BLaER1 (cell line): Measurements from ENCODE around the gene COL27A1.

Source experiments
- H3K27ac ChIP-seq: shearing (Covaris generic); formaldehyde crosslinking; 2 replicates; pipeline ENCODE4 v1.8.1; 2022
- H3K27me3 ChIP-seq: shearing (Covaris generic); formaldehyde crosslinking; 2 replicates; pipeline ENCODE4 v1.8.1; 2022
- H3K36me3 ChIP-seq: shearing (Covaris generic); formaldehyde crosslinking; 2 replicates; pipeline ENCODE4 v1.8.1; 2022
- H3K4me1 ChIP-seq: shearing (Covaris generic); formaldehyde crosslinking; 2 replicates; pipeline ENCODE4 v1.8.1; 2022
- H3K4me2 ChIP-seq: shearing (Covaris generic); formaldehyde crosslinking; 2 replicates; pipeline ENCODE4 v1.8.1; 2022
- H3K4me3 ChIP-seq: shearing (Covaris generic); formaldehyde crosslinking; 2 replicates; pipeline ENCODE4 v1.8.1; 2022
- H3K9ac ChIP-seq: shearing (Covaris generic); formaldehyde crosslinking; 2 replicates; pipeline ENCODE4 v1.8.1; 2022
- H3K9me3 ChIP-seq: shearing (Covaris generic); formaldehyde crosslinking; 2 replicates; pipeline ENCODE4 v1.8.1; 2022
- H4K20me1 ChIP-seq: shearing (Covaris generic); formaldehyde crosslinking; 2 replicates; pipeline ENCODE4 v1.8.1; 2022
- Cebpa-rat ChIP-seq: shearing (Covaris generic); IDR thresholded peaks from 2 replicates; pipeline ENCODE4 v1.8.1; 2022

The COL27A1 gene

DNA sequence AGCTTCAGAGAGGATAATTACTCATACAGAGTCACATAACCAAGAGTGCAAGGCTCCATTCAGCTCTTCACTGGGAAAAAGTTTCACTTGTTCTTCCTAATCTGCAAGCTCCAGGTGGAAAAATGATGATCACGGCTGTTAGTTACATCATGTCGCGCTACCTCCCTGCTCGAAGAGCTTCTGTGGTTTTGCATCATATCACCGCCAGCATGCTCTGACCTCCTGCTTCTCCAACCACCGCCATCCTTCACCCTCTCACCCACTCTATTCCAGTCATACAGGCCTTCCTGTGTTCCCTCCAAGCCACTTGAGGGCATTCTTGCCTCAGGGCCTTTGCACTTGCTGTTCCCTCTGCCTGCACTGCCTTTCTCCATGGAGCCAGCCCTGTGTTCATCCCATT, 47.1 kb downstream of the COL27A1 start:
- Histone ChIP-seq H3K27ac (no peak overlapping the region), H4K20me1 (peaks cover 15% of the 10 kb centered on the region; the same call in 1 of the 2 replicates), H3K4me1 (peaks cover 34% of the 10 kb centered on the region), H3K9ac (no peak overlapping the region), H3K9me3 (no peaks in the 10 kb centered on the region), H3K4me3 (no peak overlapping the region), H3K27me3 (no peaks in the 10 kb centered on the region), H3K4me2 (no peak overlapping the region), H3K36me3 (peaks cover 97% of the 10 kb centered on the region)
- no peak for TF ChIP-seq Cebpa-rat

DNA sequence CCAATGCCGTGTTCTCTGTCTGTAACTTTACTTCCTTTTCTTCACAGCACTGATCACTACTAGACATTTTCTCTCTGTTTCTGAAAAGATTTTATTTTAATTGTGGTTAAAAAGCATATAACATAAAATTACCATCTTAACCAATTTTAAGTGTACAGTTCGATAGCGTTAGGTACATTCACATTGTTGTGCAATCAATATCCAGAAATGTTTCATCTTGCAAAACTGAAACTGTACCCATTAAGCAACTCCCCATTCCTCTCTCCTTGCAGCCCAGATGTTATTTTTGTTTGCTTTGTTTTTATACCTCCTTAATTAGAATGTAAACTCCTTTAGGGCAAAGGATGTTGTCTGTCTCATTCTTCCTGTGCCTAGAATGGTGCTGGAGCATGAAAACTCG, 47.5 kb downstream of the COL27A1 start:
- peaks cover 15% of the 10 kb centered on the region; the same call in 1 of the 2 replicates for H4K20me1 ChIP-seq
- H3K36me3 ChIP-seq = peaks cover 97% of the 10 kb centered on the region
- H3K9me3 ChIP-seq = no peaks in the 10 kb centered on the region
- TF ChIP-seq Cebpa-rat = peak; percentile 27; the same call in 1 of the 2 replicates
- no peak overlapping the region for H3K4me2 ChIP-seq
- no peak overlapping the region for H3K27ac ChIP-seq
- H3K27me3 ChIP-seq = no peaks in the 10 kb centered on the region
- H3K4me1 ChIP-seq = peaks cover 32% of the 10 kb centered on the region
- no peak overlapping the region for H3K4me3 ChIP-seq
- H3K9ac ChIP-seq = no peak overlapping the region

DNA sequence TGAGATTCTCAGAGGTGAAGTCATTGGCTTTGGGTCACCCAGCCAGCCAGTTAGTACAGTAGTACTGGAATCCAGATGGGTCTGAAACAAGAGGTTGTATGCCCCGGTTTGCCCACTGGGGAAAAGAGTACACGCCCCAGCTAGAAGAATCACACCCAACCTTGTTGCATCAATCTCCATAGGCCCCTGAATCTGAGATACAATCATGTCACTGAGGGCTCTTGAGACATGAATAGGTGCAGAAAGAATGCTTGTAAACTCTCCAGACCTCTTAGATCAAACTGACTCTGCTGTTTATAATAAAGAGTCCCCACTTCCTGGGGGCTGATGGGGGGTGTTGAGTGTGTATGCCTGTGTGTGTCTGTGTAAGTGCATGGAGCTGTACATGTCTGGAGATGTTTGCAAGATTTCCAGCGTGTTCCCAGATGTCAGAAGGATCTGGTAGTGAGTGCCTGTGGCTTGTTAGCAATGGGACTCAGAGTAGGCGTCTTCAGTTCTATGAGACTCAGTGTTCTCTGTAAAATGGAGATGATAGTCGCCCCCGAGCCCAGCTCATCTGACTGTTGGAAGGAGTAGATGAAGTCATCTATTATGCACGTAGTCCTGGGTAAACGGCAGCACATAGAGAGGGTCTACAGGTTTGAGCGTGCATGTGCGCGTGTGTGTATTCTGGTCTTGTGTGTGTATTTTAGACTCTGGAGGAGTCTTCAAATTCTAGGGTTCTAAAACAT, 48.2 kb downstream of the COL27A1 start:
- Histone ChIP-seq H3K4me2 (no peak overlapping the region), H3K36me3 (peaks cover 97% of the 10 kb centered on the region), H3K4me3 (no peak overlapping the region), H3K27ac (no peak overlapping the region), H3K9me3 (no peaks in the 10 kb centered on the region), H3K27me3 (no peaks in the 10 kb centered on the region), H3K4me1 (peaks cover 27% of the 10 kb centered on the region), H3K9ac (no peak overlapping the region), H4K20me1 (peaks cover 10% of the 10 kb centered on the region; the same call in 1 of the 2 replicates)
- TF ChIP-seq Cebpa-rat = no peak

DNA sequence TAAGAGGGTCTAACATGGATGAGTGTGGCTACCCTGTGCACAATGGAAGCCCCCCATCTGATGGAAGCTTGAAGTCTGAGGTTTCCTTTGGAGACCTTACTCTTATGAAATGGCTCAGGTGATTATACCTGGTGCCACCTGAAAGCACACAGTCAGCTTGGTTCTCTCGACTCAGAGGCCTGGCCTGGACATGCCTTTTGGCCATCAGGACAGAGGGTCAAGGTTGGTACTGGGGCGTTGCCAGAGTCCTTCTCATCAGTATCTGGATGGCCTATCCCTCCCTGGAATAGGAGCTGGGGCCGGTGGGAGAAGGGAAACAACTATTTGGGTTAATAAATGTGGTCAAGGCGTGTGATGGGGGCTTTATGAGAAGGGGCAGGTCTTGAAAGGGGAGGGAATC, 48.9 kb downstream of the COL27A1 start:
- no peak for TF ChIP-seq Cebpa-rat
- H3K27ac ChIP-seq = no peak overlapping the region
- peaks cover 97% of the 10 kb centered on the region for H3K36me3 ChIP-seq
- H3K9me3 ChIP-seq = no peaks in the 10 kb centered on the region
- H3K4me3 ChIP-seq = no peak overlapping the region
- H3K27me3 ChIP-seq = no peaks in the 10 kb centered on the region
- H4K20me1 ChIP-seq = peaks cover 3% of the 10 kb centered on the region; the same call in 1 of the 2 replicates
- H3K9ac ChIP-seq = no peak overlapping the region
- peaks cover 31% of the 10 kb centered on the region for H3K4me1 ChIP-seq
- H3K4me2 ChIP-seq = no peak overlapping the region

DNA sequence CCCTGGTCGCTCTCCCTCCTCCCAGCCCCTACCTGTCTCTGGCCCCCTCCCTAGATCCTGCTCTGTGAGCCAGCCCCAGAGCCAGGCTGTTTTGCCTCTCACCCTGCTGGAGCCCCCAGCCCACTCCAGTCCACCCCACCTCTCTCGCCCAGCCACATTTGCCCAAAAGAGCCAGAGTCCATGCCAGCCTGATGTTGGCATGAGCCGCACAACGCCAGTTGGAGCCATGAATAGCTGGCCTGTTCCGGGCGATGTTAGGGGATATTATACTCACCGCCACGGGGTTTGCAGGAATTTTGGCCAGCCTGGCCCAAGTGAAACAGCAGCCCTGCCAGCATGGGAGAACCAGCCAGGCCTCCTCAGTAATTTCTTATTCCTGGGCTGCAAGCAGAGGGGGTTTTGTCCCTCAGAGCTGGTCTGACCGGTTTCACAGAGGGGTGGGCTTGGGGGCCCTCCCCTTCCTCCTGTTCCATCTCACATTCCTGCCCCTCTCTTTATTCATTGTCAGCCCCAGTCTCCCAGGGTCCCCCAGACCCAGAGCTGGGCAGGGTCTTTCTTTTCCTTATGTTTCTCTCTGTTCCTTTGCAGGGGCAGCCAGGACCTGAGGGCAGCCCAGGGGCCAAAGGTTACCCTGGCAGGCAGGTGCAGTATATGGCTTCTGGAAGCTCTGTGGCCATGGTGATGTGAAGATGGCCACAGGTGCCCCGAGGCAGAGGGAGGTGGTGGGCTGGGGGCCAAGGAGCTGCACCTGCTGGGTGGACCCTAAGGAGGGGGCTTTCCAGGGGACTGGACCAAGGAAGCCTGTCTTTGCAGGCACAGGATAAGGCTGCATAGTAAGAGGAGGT, 50.1 kb downstream of the COL27A1 start:
- no peaks in the 10 kb centered on the region for H3K27me3 ChIP-seq
- H3K4me2 ChIP-seq = no peak overlapping the region
- H3K36me3 ChIP-seq = peaks cover 97% of the 10 kb centered on the region
- H3K27ac ChIP-seq = 0 out of 2 replicates have a peak overlapping the region, but pooled peaks have one; percentile 8
- no peaks in the 10 kb centered on the region for H4K20me1 ChIP-seq
- no peak overlapping the region for H3K9ac ChIP-seq
- no peak overlapping the region for H3K4me3 ChIP-seq
- no peak for TF ChIP-seq Cebpa-rat
- peaks cover 43% of the 10 kb centered on the region for H3K4me1 ChIP-seq
- H3K9me3 ChIP-seq = no peaks in the 10 kb centered on the region

DNA sequence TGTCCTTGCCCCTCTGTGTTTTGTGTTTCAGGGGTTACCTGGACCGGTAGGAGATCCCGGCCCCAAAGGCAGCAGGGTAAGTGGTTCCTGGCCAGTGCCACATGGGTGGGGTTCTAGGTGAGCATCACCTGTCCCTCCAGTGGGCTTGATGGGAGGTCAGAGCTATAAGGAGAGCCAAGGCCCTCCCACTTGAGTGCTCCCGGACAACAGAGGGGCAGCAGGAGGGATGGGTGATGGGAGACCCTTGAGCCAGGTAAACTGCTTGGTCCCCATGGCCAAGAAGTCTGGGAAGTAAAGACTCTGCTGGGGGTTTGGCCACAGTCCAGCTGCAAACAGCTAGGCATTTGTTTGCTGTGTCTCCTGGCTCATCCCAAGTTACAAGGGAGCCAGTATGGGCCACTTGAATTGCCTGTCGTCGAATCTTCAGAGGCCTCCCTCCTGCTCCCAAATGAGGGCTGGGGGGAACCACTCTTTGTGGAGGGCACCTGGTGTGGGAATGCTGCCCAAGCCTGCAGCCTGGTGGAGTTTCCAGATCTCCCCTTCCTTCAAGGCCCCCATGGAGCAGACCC, 51.0 kb downstream of the COL27A1 start:
- H3K9me3 ChIP-seq = no peaks in the 10 kb centered on the region
- peak overlapping the region; percentile 31; the same call in 1 of the 2 replicates for H3K27ac ChIP-seq
- H3K9ac ChIP-seq = 0 out of 2 replicates have a peak overlapping the region, but pooled peaks have one; percentile 16
- H3K4me1 ChIP-seq = peaks cover 52% of the 10 kb centered on the region
- H3K27me3 ChIP-seq = no peaks in the 10 kb centered on the region
- H4K20me1 ChIP-seq = no peaks in the 10 kb centered on the region
- TF ChIP-seq Cebpa-rat = no peak
- H3K4me3 ChIP-seq = no peak overlapping the region
- peak overlapping the region; percentile 60 for H3K4me2 ChIP-seq
- peaks cover 97% of the 10 kb centered on the region for H3K36me3 ChIP-seq

DNA sequence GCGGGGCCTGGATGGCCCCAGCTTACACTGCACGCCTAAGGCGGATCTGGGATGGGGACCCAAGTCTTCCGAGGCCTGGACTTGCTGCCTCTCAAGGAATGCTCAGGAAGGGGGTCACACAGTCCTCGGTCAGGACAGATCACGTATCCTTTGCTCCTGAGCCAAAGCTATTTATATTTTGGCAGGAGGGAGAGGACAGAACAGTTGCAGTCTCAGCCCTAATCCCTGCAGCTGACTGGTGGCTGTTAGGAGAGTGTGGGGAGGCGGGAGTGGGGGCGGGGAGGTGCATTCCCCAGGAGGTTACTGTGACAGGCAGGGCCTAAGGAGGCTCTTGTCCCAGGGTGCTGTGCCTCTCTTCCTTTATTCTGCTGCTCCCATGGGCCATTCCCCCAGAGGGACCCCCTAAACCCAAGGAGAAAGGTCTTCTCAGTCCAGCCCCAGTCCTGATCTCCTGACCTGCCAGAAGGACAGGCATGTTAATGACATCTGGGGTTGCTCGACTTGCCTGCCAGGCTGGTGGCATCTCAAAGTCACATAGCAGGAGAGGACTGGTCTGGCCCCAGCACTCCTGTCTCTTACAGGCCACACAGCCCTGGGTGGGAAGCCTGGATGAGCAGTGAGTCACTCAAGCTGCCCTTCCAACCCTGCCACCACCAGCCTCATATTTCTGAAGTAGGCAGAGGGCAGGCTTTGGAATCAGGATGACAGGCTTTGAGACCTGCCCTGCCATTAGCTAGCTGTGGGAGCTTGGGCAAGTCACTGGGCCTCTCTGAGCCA, 51.9 kb downstream of the COL27A1 start:
- Histone ChIP-seq H4K20me1 (no peaks in the 10 kb centered on the region), H3K4me1 (peaks cover 61% of the 10 kb centered on the region), H3K9ac (peak overlapping the region; percentile 16; the same call in 1 of the 2 replicates), H3K27ac (peak overlapping the region; percentile 31; the same call in 1 of the 2 replicates), H3K36me3 (peaks cover 97% of the 10 kb centered on the region), H3K4me2 (peak overlapping the region; percentile 60), H3K9me3 (no peaks in the 10 kb centered on the region), H3K27me3 (no peaks in the 10 kb centered on the region), H3K4me3 (no peak overlapping the region)
- TF ChIP-seq Cebpa-rat = no peak

DNA sequence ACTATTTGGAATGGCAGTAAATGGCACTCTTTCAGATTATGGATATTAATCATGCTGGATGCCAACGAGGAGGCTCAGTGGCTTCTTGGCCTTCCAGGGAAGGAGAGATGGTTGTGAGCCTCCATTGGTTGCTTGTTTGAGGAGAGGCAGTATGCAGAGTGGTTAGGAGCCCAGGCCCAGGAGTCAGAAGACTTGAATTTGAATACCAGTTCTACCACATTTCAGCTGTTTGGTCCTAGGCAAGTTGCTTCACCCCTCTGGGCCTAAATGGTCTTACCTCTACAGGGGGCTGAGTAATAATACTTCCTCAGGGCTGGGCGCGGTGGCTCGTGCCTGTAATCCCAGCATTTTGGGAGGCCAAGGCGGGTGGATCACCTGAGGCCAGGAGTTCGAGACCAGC, 52.5 kb downstream of the COL27A1 start:
- Histone ChIP-seq H3K36me3 (peaks cover 97% of the 10 kb centered on the region), H3K27ac (no peak overlapping the region), H3K4me3 (no peak overlapping the region), H3K27me3 (no peaks in the 10 kb centered on the region), H3K4me1 (peaks cover 61% of the 10 kb centered on the region), H3K9me3 (no peaks in the 10 kb centered on the region), H3K4me2 (no peak overlapping the region), H4K20me1 (no peaks in the 10 kb centered on the region), H3K9ac (no peak overlapping the region)
- TF ChIP-seq Cebpa-rat = no peak

DNA sequence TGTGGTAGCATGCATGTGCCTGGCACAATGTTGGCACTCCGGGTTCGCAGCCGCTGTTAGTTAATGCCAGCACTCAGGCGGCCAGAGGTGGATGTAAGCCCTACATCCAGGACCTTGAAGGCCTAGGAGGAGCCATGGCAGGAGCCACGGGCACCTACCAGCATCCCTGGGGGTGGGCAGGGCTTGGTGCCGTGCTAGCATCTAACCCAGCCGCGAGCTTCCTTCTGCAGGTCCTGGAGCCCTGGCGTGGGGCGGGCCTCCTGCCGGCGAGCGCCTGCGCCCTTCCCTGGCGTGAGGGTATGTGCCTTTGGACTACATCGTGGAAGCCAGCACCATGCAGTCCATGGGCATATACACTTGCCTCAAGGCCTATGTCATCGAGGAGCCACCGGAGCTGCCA, 53.8 kb downstream of the COL27A1 start:
- no peak overlapping the region for H3K9ac ChIP-seq
- TF ChIP-seq Cebpa-rat = no peak
- H3K27me3 ChIP-seq = no peaks in the 10 kb centered on the region
- no peak overlapping the region for H3K4me3 ChIP-seq
- H3K27ac ChIP-seq = no peak overlapping the region
- H4K20me1 ChIP-seq = no peaks in the 10 kb centered on the region
- no peaks in the 10 kb centered on the region for H3K9me3 ChIP-seq
- peaks cover 97% of the 10 kb centered on the region for H3K36me3 ChIP-seq
- peaks cover 61% of the 10 kb centered on the region for H3K4me1 ChIP-seq
- H3K4me2 ChIP-seq = peak overlapping the region; percentile 57
